Ishikawa (cell line): Measurements from ENCODE around the gene RAI1.

Experiments
- CREB1 ChIP-seq: IDR thresholded peaks from 2 replicates; pipeline ENCODE4 v1.6.1; 2012; ENCODE audit warnings: low read depth
- EP300 ChIP-seq: IDR thresholded peaks from 2 replicates; pipeline ENCODE4 v1.6.1; 2012; ENCODE audit warnings: borderline replicate concordance
- FOXM1 ChIP-seq: IDR thresholded peaks from 2 replicates; pipeline ENCODE4 v1.6.1; 2012; ENCODE audit warnings: low read depth, borderline replicate concordance

GRCh38 chr17:17786998-17787397 is 105.7 kb downstream of the RAI1 start:
- TF ChIP-seq CREB1 (no peak), FOXM1 (no peak), EP300 (no peak)
